HFFc6 (cell line): ENCODE measurements around the gene IMMP2L. TPM values are rescaled to one million over a fixed set of nuclear protein-coding genes. Genes with fewer than 3 reads are reported as not detected.

ENCODE experiments used
- DNase-seq: peaks from one replicate; pipeline ENCODE4 v3.0.0-alpha.2; 2018
- H3K27ac Mint-ChIP-seq: 2 replicates; pipeline ENCODE4 v1.8.0; 2020; ENCODE audit warnings: mild to moderate bottlenecking, mixed read lengths
- H3K27me3 Mint-ChIP-seq: 2 replicates; pipeline ENCODE4 v1.8.0; 2021; ENCODE audit warnings: mild to moderate bottlenecking, moderate library complexity, mixed read lengths; ENCODE audit not compliant: insufficient read depth
- H3K36me3 Mint-ChIP-seq: 2 replicates; pipeline ENCODE4 v1.8.0; 2021; ENCODE audit warnings: low read depth, mixed read lengths
- H3K4me1 Mint-ChIP-seq: 2 replicates; pipeline ENCODE4 v1.8.0; 2020; ENCODE audit warnings: low read depth, mixed read lengths
- H3K4me3 Mint-ChIP-seq: 2 replicates; pipeline ENCODE4 v1.8.0; 2020; ENCODE audit warnings: mild to moderate bottlenecking, moderate library complexity, mixed read lengths
- H3K9me3 Mint-ChIP-seq: 2 replicates; pipeline ENCODE4 v1.8.0; 2020; ENCODE audit warnings: mild to moderate bottlenecking, mixed read lengths
- total RNA-seq, 6 experiments: library from RNA; stranded (reverse); fragmentation: NEBNext Ultra II Directional; extraction: Animal tissue kit (Norgen Biotek cat#: 25700); gene quantifications; 2 replicates in 1 of 6; 3 replicates in 5 of 6; pipeline ENCODE4 v1.2.3, GENCODE V29; 2021
- TF ChIP-seq, protein P1 (sequence below): fragments of 200-600 bp; sonication (generic); IDR thresholded peaks from 2 replicates; pipeline ENCODE4 v1.5.0; 2021; ENCODE audit warnings: antibody characterized with exemption, mild to moderate bottlenecking

The IMMP2L gene
- total RNA-seq, 6 experiments from 2014 or later = 7.2 to 13.6 (median 10.1) TPM

DNA sequence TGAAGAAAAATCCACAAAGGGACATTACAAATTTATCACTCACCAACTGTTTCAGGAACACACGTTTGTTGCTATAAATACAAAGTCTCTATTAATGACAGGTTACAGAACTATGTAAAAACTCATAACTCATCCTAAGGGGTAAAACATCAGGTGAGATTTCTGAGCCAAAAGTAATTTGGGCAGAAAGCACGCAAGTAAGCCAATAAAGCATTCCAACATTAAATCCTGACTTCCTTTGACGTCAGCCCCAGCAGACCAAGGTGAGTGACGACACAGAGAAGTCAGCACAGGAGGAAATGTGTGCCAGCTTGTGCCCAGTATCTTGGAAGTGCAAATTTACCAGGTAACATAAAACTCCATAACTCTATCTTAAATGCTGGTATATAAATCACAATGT, 45.7 kb downstream of the IMMP2L start:
- DNase-seq = peak; percentile 10
- H3K36me3 Mint-ChIP-seq = peaks cover 18% of the 10 kb centered on the region
- TF ChIP-seq, protein P1, sequence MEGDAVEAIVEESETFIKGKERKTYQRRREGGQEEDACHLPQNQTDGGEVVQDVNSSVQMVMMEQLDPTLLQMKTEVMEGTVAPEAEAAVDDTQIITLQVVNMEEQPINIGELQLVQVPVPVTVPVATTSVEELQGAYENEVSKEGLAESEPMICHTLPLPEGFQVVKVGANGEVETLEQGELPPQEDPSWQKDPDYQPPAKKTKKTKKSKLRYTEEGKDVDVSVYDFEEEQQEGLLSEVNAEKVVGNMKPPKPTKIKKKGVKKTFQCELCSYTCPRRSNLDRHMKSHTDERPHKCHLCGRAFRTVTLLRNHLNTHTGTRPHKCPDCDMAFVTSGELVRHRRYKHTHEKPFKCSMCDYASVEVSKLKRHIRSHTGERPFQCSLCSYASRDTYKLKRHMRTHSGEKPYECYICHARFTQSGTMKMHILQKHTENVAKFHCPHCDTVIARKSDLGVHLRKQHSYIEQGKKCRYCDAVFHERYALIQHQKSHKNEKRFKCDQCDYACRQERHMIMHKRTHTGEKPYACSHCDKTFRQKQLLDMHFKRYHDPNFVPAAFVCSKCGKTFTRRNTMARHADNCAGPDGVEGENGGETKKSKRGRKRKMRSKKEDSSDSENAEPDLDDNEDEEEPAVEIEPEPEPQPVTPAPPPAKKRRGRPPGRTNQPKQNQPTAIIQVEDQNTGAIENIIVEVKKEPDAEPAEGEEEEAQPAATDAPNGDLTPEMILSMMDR = no peak
- H3K27me3 Mint-ChIP-seq = peaks cover 2% of the 10 kb centered on the region; the same call in 1 of the 2 replicates
- H3K27ac Mint-ChIP-seq = no peak overlapping the region
- peaks cover 10% of the 10 kb centered on the region for H3K4me1 Mint-ChIP-seq
- no peak overlapping the region for H3K4me3 Mint-ChIP-seq
- H3K9me3 Mint-ChIP-seq = no peaks in the 10 kb centered on the region

DNA sequence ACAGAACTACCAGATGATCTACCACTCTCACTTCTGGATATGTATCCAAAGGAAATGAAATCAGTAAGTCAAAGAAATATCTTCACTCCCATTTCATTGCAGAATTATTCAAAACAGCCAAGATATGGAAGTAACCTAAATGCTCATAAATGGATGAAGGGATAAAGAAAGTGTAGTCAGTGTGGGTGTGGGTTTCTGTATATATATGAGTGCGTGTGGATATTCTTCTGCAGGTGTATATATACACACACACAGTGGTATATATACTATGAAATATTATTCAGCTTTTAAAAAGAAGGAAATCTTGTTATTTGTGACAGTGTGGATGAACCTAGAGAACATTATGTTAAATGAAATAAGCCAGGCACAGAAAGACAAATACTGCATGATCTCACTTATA, 48.7 kb downstream of the IMMP2L start:
- H3K27ac Mint-ChIP-seq = no peak overlapping the region
- H3K4me1 Mint-ChIP-seq = peaks cover 34% of the 10 kb centered on the region
- H3K4me3 Mint-ChIP-seq = no peak overlapping the region
- peaks cover 3% of the 10 kb centered on the region for H3K27me3 Mint-ChIP-seq
- TF ChIP-seq, protein P1 = no peak
- no peak for DNase-seq
- 0 out of 2 replicates have a peak, but pooled peaks cover 5% of the 10 kb centered on the region for H3K36me3 Mint-ChIP-seq
- H3K9me3 Mint-ChIP-seq = no peaks in the 10 kb centered on the region

DNA sequence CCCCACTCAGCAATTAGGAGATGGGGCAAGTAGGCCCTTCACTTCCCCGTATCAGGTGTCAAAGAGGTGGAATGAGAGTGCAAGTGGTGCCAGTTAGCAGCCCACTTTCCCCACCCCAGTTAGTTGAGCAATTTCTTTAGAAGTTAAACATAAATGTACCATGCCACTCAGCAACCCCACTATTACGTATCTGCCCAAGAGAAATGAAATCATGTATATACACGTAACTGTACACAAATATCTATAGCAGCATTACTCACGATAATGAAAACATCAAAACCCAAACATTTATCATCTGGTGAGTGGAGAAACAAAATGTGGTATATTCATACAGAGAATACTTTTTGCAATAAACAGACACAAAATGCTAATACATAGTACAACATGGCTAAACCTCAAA, 50.4 kb downstream of the IMMP2L start:
- peaks cover 35% of the 10 kb centered on the region for H3K4me1 Mint-ChIP-seq
- no peak overlapping the region for H3K27ac Mint-ChIP-seq
- DNase-seq = no peak
- H3K36me3 Mint-ChIP-seq = 0 out of 2 replicates have a peak, but pooled peaks cover 5% of the 10 kb centered on the region
- H3K9me3 Mint-ChIP-seq = no peaks in the 10 kb centered on the region
- peaks cover 3% of the 10 kb centered on the region for H3K27me3 Mint-ChIP-seq
- no peak overlapping the region for H3K4me3 Mint-ChIP-seq
- TF ChIP-seq, protein P1 = no peak

DNA sequence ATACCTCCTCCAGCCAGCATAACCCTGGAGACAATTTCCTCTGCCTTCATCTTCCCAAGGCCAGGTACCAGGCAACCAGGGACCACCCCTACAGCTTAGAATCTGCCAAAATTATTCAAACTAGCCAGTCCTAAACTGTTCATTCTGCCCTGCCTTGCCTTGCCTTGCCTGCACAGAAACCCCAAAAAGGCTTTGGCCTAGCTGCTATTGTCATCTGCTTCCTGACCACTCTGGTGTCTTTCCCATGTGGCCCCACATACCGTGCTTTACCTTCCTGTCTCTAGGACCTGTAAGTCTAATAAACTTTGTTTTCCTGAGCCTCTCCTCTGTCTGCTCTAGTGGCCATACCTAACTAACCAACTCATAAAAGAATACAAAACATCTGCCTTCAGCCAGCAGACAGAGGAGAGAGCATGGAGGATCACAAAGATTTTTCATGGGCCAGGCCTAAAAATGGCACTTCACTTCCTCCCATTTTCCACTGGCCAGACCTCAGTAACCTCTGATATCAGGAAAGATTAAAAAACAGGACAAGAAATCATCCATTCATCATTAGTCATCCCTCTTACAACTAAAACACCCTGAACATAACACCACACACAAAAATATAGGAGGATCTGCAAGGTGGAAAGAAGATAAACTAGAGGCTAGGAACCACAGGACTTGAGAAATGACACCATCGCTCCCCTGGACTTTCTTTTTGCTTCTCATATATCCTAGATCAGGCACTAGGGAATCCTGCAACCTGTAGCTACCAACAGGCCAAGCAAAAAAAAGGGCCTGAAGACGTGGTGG, 51.5 kb downstream of the IMMP2L start:
- no peak for DNase-seq
- TF ChIP-seq, protein P1 = no peak
- Mint-ChIP-seq H3K27ac (no peak overlapping the region; the same call in 1 of the 2 replicates), H3K36me3 (0 out of 2 replicates have a peak, but pooled peaks cover 5% of the 10 kb centered on the region), H3K4me3 (no peak overlapping the region), H3K27me3 (peaks cover 4% of the 10 kb centered on the region), H3K4me1 (peaks cover 25% of the 10 kb centered on the region), H3K9me3 (no peaks in the 10 kb centered on the region)

DNA sequence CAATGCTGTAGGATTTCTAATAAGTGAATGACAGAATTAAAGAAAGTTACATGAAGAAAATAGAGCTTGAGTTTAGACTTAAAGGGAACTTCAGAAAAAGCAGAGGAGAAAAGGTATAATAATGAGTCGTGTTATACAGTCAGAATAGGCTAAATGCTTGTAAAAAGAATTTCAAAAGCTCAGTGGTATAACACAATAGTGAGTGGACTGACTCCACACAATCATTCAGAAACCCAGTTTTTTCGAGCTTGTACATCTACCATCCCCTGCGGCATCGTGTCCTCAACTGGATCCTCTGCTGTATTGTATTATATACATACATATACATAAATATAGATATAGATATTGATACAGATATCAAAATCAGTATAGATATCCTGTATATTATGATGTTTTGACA, 52.2 kb downstream of the IMMP2L start:
- H3K4me1 Mint-ChIP-seq = peaks cover 25% of the 10 kb centered on the region
- TF ChIP-seq, protein P1 = no peak
- H3K27me3 Mint-ChIP-seq = peaks cover 4% of the 10 kb centered on the region

More for the DNA sequence above, 52.2 kb downstream of the IMMP2L start:
- Mint-ChIP-seq H3K9me3 (no peaks in the 10 kb centered on the region), H3K4me3 (no peak overlapping the region), H3K36me3 (0 out of 2 replicates have a peak, but pooled peaks cover 5% of the 10 kb centered on the region), H3K27ac (no peak overlapping the region)
- DNase-seq = no peak
